Muscle of leg (tissue), 11 donors: Measurements from ENCODE around the gene UXS1. TPM values are rescaled to one million over a fixed set of nuclear protein-coding genes. Genes with fewer than 3 reads are reported as not detected.

Experiments
- DNase-seq: peaks from one replicate; pipeline ENCODE4 v3.0.0; 2013
- H3K27ac ChIP-seq: one replicate; pipeline ENCODE4 v1.5.1; 2013; ENCODE audit warnings: mild to moderate bottlenecking, low read length, control low read depth
- H3K27me3 ChIP-seq: one replicate; pipeline ENCODE4 v1.6.1; 2013; ENCODE audit warnings: low read length; ENCODE audit not compliant: control insufficient read depth, insufficient read depth
- H3K36me3 ChIP-seq: one replicate; pipeline ENCODE4 v1.6.1; 2013; ENCODE audit warnings: low read length; ENCODE audit not compliant: control insufficient read depth, insufficient read depth
- H3K4me1 ChIP-seq: one replicate; pipeline ENCODE4 v1.6.1; 2013; ENCODE audit warnings: low read length; ENCODE audit not compliant: control insufficient read depth, insufficient read depth
- H3K4me3 ChIP-seq: one replicate; pipeline ENCODE4 v1.5.1; 2013; ENCODE audit warnings: low read length, control low read depth
- H3K9me3 ChIP-seq: replicated peaks from 2 replicates; pipeline ENCODE4 v1.6.1; 2013; ENCODE audit warnings: low read depth, low read length; ENCODE audit not compliant: control insufficient read depth
- WGBS: methylation state at CpG from one replicate; pipeline ENCODE4 v1.1.5; 2013; ENCODE audit warnings: missing lambda C conversion rate; ENCODE audit not compliant: insufficient coverage; 5-methylcytosine and 5-hydroxymethylcytosine counted together
- polyA plus RNA-seq, 8 donors: library from polyadenylated mRNA; unstranded; fragments of 120-200 nt; gene quantifications; one replicate each; pipeline versions ENCODE4 v1.2.1 to v1.2.3, GENCODE V29; 2013; ENCODE audit warnings: inconsistent platforms in 1 of 8, low replicate concordance in 1 of 8; ENCODE audit not compliant: insufficient read length in 8 of 8, insufficient read depth in 1 of 8
- total RNA-seq: library from RNA; stranded (reverse); fragments of 120-200 nt; gene quantifications from one replicate; pipeline ENCODE4 v1.2.4, GENCODE V29; 2013

UXS1 gene
- total and polyA plus RNA-seq, 9 donors, result 31.0 to 42.7 (median 34.9) TPM

GRCh38 chr2:106058469-106059137, 135.5 kb downstream of the UXS1 start:
- H3K4me3 ChIP-seq, result no peak overlapping the region
- no peaks in the 10 kb centered on the region for H3K36me3 ChIP-seq
- DNase-seq, result no peak
- no peaks in the 10 kb centered on the region for H3K27me3 ChIP-seq
- WGBS, result 100% methylated on average over 2 of the region's 4 CpGs
- peaks cover 4% of the 10 kb centered on the region for H3K9me3 ChIP-seq
- H3K27ac ChIP-seq, result no peak overlapping the region
- H3K4me1 ChIP-seq, result peaks cover 15% of the 10 kb centered on the region

- no peak overlapping the region for H3K27ac ChIP-seq
- 64% methylated on average over 4 of the region's 4 CpGs for WGBS
- H3K27me3 ChIP-seq, result no peaks in the 10 kb centered on the region
- DNase-seq, result no peak
- H3K4me3 ChIP-seq, result no peak overlapping the region
- H3K9me3 ChIP-seq, result peaks cover 4% of the 10 kb centered on the region
- peaks cover 12% of the 10 kb centered on the region for H3K4me1 ChIP-seq
- no peaks in the 10 kb centered on the region for H3K36me3 ChIP-seq
These were observed 136.9 kb downstream of the UXS1 start for GRCh38 chr2:106057206-106057605.

GRCh38 chr2:106054880-106055655, 139.0 kb downstream of the UXS1 start:
- Histone ChIP-seq H3K36me3 (no peaks in the 10 kb centered on the region), H3K4me1 (peaks cover 8% of the 10 kb centered on the region), H3K9me3 (no peaks in the 10 kb centered on the region), H3K27me3 (no peaks in the 10 kb centered on the region), H3K27ac (no peak overlapping the region), H3K4me3 (no peak overlapping the region)
- WGBS, result 78% methylated on average over 12 of the region's 12 CpGs
- no peak for DNase-seq

GRCh38 chr2:106054321-106054720, 139.8 kb downstream of the UXS1 start:
- no peak overlapping the region for H3K27ac ChIP-seq
- DNase-seq, result no peak
- no peak overlapping the region for H3K4me3 ChIP-seq
- no peaks in the 10 kb centered on the region for H3K9me3 ChIP-seq
- peaks cover 6% of the 10 kb centered on the region for H3K4me1 ChIP-seq
- H3K27me3 ChIP-seq, result no peaks in the 10 kb centered on the region
- no peaks in the 10 kb centered on the region for H3K36me3 ChIP-seq
- WGBS, result 74% methylated on average over 4 of the region's 9 CpGs

- H3K27ac ChIP-seq, result no peak overlapping the region
- 83% methylated on average over 2 of the region's 6 CpGs for WGBS
These were observed 140.5 kb downstream of the UXS1 start for GRCh38 chr2:106053581-106053980.

GRCh38 chr2:106053116-106053515, 141.0 kb downstream of the UXS1 start:
- Histone ChIP-seq H3K27ac (no peak overlapping the region), H3K4me3 (no peak overlapping the region), H3K27me3 (no peaks in the 10 kb centered on the region), H3K9me3 (no peaks in the 10 kb centered on the region), H3K36me3 (no peaks in the 10 kb centered on the region), H3K4me1 (peaks cover 6% of the 10 kb centered on the region)
- WGBS, result 82% methylated on average over 2 of the region's 2 CpGs
- no peak for DNase-seq

More at GRCh38 chr2:106053581-106053980, 140.5 kb downstream of the UXS1 start:
- H3K4me3 ChIP-seq, result no peak overlapping the region
- no peaks in the 10 kb centered on the region for H3K9me3 ChIP-seq
- DNase-seq, result no peak
- H3K4me1 ChIP-seq, result peaks cover 6% of the 10 kb centered on the region
- H3K36me3 ChIP-seq, result no peaks in the 10 kb centered on the region
- H3K27me3 ChIP-seq, result no peaks in the 10 kb centered on the region

GRCh38 chr2:106044859-106045258, 149.2 kb downstream of the UXS1 start:
- no peaks in the 10 kb centered on the region for H3K9me3 ChIP-seq
- 38% methylated on average over 1 of the region's 6 CpGs for WGBS
- no peaks in the 10 kb centered on the region for H3K4me1 ChIP-seq
- no peaks in the 10 kb centered on the region for H3K27me3 ChIP-seq
- no peak overlapping the region for H3K27ac ChIP-seq
- H3K4me3 ChIP-seq, result no peak overlapping the region
- no peaks in the 10 kb centered on the region for H3K36me3 ChIP-seq
- DNase-seq, result no peak

GRCh38 chr2:106044021-106044420, 150.1 kb downstream of the UXS1 start:
- 39% methylated on average over 3 of the region's 4 CpGs for WGBS

More at GRCh38 chr2:106044021-106044420, 150.1 kb downstream of the UXS1 start:
- DNase-seq, result no peak
- H3K27me3 ChIP-seq, result no peaks in the 10 kb centered on the region
- peaks cover 2% of the 10 kb centered on the region for H3K4me1 ChIP-seq
- H3K9me3 ChIP-seq, result no peaks in the 10 kb centered on the region
- H3K36me3 ChIP-seq, result no peaks in the 10 kb centered on the region
- no peak overlapping the region for H3K4me3 ChIP-seq
- no peak overlapping the region for H3K27ac ChIP-seq
